ENCODE measurements around the gene PIGU.

Gene PIGU

DNA sequence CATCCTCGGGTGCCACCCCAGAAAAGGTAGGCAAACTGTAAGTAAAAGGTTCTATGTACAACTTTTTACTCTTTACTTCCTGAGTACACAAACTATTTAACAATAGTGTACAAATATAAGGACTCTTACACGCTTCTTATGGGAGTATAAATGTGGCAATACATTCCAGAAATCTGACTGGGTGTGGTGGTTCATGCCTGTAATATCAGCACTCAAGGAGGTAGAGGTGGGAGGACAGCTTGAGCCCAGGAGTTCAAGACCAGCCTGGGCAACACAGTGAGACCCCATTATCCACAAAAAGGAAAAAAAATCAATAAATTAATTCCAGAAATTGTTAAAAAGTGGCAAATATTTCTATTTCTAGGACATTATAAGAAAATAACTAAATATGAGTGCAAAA, 48.9 kb downstream of the PIGU start:
- Histone ChIP-seq H2AFZ (ENCODE audit: low read depth, low read length, severe bottlenecking) (no peak overlapping the region), H3K9me3 (ENCODE audit: insufficient read depth, low read length) (no peaks in the 10 kb centered on the region), H4K20me1 (ENCODE audit: low read depth, low read length) (no peaks in the 10 kb centered on the region), H3K4me2 (ENCODE audit: low read depth, low read length, poor library complexity, severe bottlenecking) (no peak overlapping the region), H3K9ac (ENCODE audit: low read length) (no peak overlapping the region), H3K9me2 (replicated peaks; ENCODE audit: insufficient read depth, low read length) (no peaks in the 10 kb centered on the region), H3K36me3 (ENCODE audit: low read length) (no peaks in the 10 kb centered on the region), H3K4me3 (ENCODE audit: insufficient read depth, low read length, poor library complexity, severe bottlenecking) (no peak overlapping the region), H3K27ac (ENCODE audit: low read depth, low read length) (no peak overlapping the region), H3F3A (ENCODE audit: insufficient read depth) (peaks cover 10% of the 10 kb centered on the region; the same call in 1 of the 2 replicates), H3K79me2 (ENCODE audit: insufficient read depth, low read length) (no peaks in the 10 kb centered on the region), H3K27me3 (ENCODE audit: low read length) (no peaks in the 10 kb centered on the region)
- TF ChIP-seq, protein P1, sequence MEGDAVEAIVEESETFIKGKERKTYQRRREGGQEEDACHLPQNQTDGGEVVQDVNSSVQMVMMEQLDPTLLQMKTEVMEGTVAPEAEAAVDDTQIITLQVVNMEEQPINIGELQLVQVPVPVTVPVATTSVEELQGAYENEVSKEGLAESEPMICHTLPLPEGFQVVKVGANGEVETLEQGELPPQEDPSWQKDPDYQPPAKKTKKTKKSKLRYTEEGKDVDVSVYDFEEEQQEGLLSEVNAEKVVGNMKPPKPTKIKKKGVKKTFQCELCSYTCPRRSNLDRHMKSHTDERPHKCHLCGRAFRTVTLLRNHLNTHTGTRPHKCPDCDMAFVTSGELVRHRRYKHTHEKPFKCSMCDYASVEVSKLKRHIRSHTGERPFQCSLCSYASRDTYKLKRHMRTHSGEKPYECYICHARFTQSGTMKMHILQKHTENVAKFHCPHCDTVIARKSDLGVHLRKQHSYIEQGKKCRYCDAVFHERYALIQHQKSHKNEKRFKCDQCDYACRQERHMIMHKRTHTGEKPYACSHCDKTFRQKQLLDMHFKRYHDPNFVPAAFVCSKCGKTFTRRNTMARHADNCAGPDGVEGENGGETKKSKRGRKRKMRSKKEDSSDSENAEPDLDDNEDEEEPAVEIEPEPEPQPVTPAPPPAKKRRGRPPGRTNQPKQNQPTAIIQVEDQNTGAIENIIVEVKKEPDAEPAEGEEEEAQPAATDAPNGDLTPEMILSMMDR (IDR thresholded peaks at IDR 0.05; ENCODE audit: insufficient read depth, low read length, poor library complexity, severe bottlenecking): no peak
- no peak for TF ChIP-seq EZH2phosphoT487 (conservative IDR thresholded peaks at IDR 0.05; ENCODE audit: low read length)

DNA sequence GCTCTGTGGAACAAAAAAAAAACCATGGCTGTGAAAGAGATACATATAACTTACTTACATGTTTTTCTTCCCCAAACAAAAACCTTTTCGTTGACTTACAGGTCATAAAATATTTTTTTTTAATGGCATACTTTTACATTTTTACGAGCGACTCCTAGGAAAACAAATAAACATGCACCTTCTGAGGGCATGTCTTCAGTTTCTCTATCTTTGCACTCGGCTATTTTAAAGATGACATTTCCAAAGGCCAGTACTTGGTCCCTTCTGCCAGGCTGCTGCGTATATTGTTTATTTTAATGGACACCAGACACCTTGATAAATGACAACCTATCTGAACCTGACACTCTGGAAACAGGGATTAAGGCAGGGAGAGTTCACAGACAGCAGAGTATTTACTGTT, 49.4 kb downstream of the PIGU start:
- no peaks in the 10 kb centered on the region for H4K20me1 ChIP-seq (ENCODE audit: low read depth, low read length)
- no peak overlapping the region for H3K9ac ChIP-seq (ENCODE audit: low read length)
- no peak overlapping the region for H2AFZ ChIP-seq (ENCODE audit: low read depth, low read length, severe bottlenecking)
- no peaks in the 10 kb centered on the region for H3K36me3 ChIP-seq (ENCODE audit: low read length)
- H3F3A ChIP-seq (ENCODE audit: insufficient read depth): peaks cover 10% of the 10 kb centered on the region; the same call in 1 of the 2 replicates
- H3K4me2 ChIP-seq (ENCODE audit: low read depth, low read length, poor library complexity, severe bottlenecking): no peak overlapping the region
- no peaks in the 10 kb centered on the region for H3K79me2 ChIP-seq (ENCODE audit: insufficient read depth, low read length)
- no peaks in the 10 kb centered on the region for H3K27me3 ChIP-seq (ENCODE audit: low read length)
- TF ChIP-seq EZH2phosphoT487 (conservative IDR thresholded peaks at IDR 0.05; ENCODE audit: low read length): no peak
- TF ChIP-seq, protein P1 (IDR thresholded peaks at IDR 0.05; ENCODE audit: insufficient read depth, low read length, poor library complexity, severe bottlenecking): no peak
- H3K9me2 ChIP-seq (replicated peaks; ENCODE audit: insufficient read depth, low read length): no peaks in the 10 kb centered on the region
- no peaks in the 10 kb centered on the region for H3K9me3 ChIP-seq (ENCODE audit: insufficient read depth, low read length)
- no peak overlapping the region for H3K27ac ChIP-seq (ENCODE audit: low read depth, low read length)
- no peak overlapping the region for H3K4me3 ChIP-seq (ENCODE audit: insufficient read depth, low read length, poor library complexity, severe bottlenecking)

DNA sequence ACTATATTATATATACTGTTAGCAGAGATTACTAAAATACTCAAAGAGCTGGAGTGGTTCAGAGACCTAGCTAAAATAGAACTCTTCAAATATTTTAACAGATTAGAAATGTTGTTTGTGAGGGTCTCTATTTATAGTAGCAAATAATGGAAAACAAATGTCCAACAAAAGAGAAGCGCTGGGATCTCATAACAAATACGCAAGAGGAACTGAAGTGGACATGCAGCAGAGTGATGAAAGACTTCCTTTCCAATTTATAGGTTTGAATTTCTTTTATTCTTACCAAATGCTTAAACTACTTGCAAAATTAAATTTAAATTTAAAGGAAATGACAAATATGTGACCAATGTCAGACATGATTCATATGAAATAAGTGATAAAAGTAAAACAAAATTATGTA, 49.9 kb downstream of the PIGU start:
- Histone ChIP-seq H3K9me2 (replicated peaks; ENCODE audit: insufficient read depth, low read length) (no peaks in the 10 kb centered on the region), H3K27ac (ENCODE audit: low read depth, low read length) (no peak overlapping the region), H3K4me2 (ENCODE audit: low read depth, low read length, poor library complexity, severe bottlenecking) (no peak overlapping the region), H3F3A (ENCODE audit: insufficient read depth) (peaks cover 10% of the 10 kb centered on the region; the same call in 1 of the 2 replicates), H3K9me3 (ENCODE audit: insufficient read depth, low read length) (no peaks in the 10 kb centered on the region), H3K4me3 (ENCODE audit: insufficient read depth, low read length, poor library complexity, severe bottlenecking) (no peak overlapping the region), H3K79me2 (ENCODE audit: insufficient read depth, low read length) (no peaks in the 10 kb centered on the region), H3K27me3 (ENCODE audit: low read length) (no peaks in the 10 kb centered on the region), H3K36me3 (ENCODE audit: low read length) (no peaks in the 10 kb centered on the region), H4K20me1 (ENCODE audit: low read depth, low read length) (no peaks in the 10 kb centered on the region), H2AFZ (ENCODE audit: low read depth, low read length, severe bottlenecking) (no peak overlapping the region), H3K9ac (ENCODE audit: low read length) (no peak overlapping the region)
- TF ChIP-seq, protein P1 (IDR thresholded peaks at IDR 0.05; ENCODE audit: insufficient read depth, low read length, poor library complexity, severe bottlenecking): no peak
- TF ChIP-seq EZH2phosphoT487 (conservative IDR thresholded peaks at IDR 0.05; ENCODE audit: low read length): no peak
